ENCODE measurements around the gene ARHGAP18.

DNA sequence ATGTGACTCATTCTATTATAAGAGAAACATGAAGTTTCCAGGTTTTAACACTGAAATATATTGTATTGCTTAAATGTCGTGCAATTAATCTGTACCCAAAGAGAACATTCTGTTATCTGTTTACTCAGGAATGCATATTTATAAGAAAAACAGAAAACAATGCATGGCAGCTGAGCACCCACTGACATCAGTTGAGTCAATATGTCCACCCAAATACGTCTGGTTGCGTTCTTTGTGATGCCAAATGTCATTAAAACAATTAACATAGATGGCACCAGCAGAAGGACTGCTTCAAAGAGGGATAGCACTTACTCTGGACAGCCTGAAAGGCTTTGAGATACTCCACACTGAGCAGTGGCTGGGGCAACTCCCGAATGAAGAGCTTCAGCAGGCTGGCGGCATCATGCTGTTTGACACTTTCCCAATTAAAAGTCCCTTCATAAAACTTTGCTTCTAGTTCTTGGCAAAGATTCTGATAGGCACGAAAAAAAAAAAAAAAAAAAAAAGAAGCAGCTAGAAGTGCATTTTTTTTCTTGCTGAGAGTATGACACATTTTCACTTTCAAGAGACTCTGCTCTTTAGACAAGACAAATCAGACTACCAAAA lies 102.3 kb downstream of the ARHGAP18 start:
- TF ChIP-seq, protein P1, sequence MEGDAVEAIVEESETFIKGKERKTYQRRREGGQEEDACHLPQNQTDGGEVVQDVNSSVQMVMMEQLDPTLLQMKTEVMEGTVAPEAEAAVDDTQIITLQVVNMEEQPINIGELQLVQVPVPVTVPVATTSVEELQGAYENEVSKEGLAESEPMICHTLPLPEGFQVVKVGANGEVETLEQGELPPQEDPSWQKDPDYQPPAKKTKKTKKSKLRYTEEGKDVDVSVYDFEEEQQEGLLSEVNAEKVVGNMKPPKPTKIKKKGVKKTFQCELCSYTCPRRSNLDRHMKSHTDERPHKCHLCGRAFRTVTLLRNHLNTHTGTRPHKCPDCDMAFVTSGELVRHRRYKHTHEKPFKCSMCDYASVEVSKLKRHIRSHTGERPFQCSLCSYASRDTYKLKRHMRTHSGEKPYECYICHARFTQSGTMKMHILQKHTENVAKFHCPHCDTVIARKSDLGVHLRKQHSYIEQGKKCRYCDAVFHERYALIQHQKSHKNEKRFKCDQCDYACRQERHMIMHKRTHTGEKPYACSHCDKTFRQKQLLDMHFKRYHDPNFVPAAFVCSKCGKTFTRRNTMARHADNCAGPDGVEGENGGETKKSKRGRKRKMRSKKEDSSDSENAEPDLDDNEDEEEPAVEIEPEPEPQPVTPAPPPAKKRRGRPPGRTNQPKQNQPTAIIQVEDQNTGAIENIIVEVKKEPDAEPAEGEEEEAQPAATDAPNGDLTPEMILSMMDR (conservative IDR thresholded peaks at IDR 0.05 in 1 of 2, IDR thresholded peaks at IDR 0.05 in 1 of 2; ENCODE audit: extremely low read depth in 1 of 2, insufficient read depth in 1 of 2, low read depth in 1 of 2, low read length in 2 of 2), result no peak
- no peak for TF ChIP-seq EZH2 (IDR thresholded peaks at IDR 0.05; ENCODE audit: borderline replicate concordance, low read length)
